Karpas-422 (cell line): ENCODE measurements around the gene ADAMTSL1. TPM values are rescaled to one million over a fixed set of nuclear protein-coding genes. Genes with fewer than 3 reads are reported as not detected.

Source experiments
- DNase-seq: peaks from one replicate; pipeline ENCODE4 v3.0.0-alpha.2; 2015
- H2AFZ ChIP-seq: fragments of 200-600 bp; sonication (generic); 2 replicates; pipeline ENCODE4 v1.6.1; 2014; ENCODE audit warnings: antibody characterized with exemption, low read length, mixed read lengths
- H3K27ac ChIP-seq: fragments of 200-600 bp; sonication (generic); 2 replicates; pipeline ENCODE4 v1.5.1; 2014; ENCODE audit warnings: mild to moderate bottlenecking, low read length, moderate library complexity
- H3K27me3 ChIP-seq: fragments of 200-600 bp; sonication (generic); 2 replicates; pipeline ENCODE4 v1.6.1; 2014; ENCODE audit warnings: low read length, mixed read lengths
- H3K36me3 ChIP-seq: fragments of 200-600 bp; sonication (generic); 2 replicates; pipeline ENCODE4 v1.6.1; 2014; ENCODE audit warnings: low read length, mixed read lengths; ENCODE audit not compliant: insufficient read depth
- H3K4me1 ChIP-seq: fragments of 200-600 bp; sonication (generic); 2 replicates; pipeline ENCODE4 v1.6.1; 2014; ENCODE audit warnings: mild to moderate bottlenecking, low read length, mixed read lengths
- H3K4me2 ChIP-seq: fragments of 200-600 bp; sonication (generic); 2 replicates; pipeline ENCODE4 v1.6.1; 2014; ENCODE audit warnings: low read length, low read depth, mild to moderate bottlenecking; ENCODE audit not compliant: poor library complexity, severe bottlenecking
- H3K4me3 ChIP-seq: fragments of 200-600 bp; sonication (generic); 2 replicates; pipeline ENCODE4 v1.5.1; 2014; ENCODE audit warnings: mild to moderate bottlenecking, antibody characterized with exemption, low read length, mixed read lengths
- H3K79me2 ChIP-seq: fragments of 200-600 bp; sonication (generic); 2 replicates; pipeline ENCODE4 v1.6.1; 2014; ENCODE audit warnings: mild to moderate bottlenecking, low read length, mixed read lengths
- H3K9ac ChIP-seq: fragments of 200-600 bp; sonication (generic); 2 replicates; pipeline ENCODE4 v1.6.0; 2014; ENCODE audit warnings: low read length
- H3K9me2 ChIP-seq: fragments of 200-600 bp; sonication (generic), shearing (Covaris generic); replicated peaks from 2 replicates; pipeline ENCODE4 v1.6.0; 2014; ENCODE audit warnings: mild to moderate bottlenecking, low read length, moderate library complexity; ENCODE audit not compliant: insufficient read depth
- H3K9me3 ChIP-seq: fragments of 300-700, 200-600 bp; sonication (generic); 2 replicates; pipeline ENCODE4 v1.6.1; 2014; ENCODE audit warnings: low read length, mixed read lengths
- H4K20me1 ChIP-seq: fragments of 200-600 bp; sonication (generic); 2 replicates; pipeline ENCODE4 v1.6.1; 2014; ENCODE audit warnings: mild to moderate bottlenecking, antibody characterized with exemption, low read length, low read depth; ENCODE audit not compliant: insufficient read depth
- total RNA-seq: library from RNA; depleted of rRNA; stranded (reverse); fragments of >200 nt; shearing (Covaris generic); gene quantifications from 2 replicates; pipeline ENCODE4 v1.2.3, GENCODE V29; 2014; ENCODE audit warnings: low replicate concordance

Gene ADAMTSL1
- total RNA-seq, 1 experiment from 2014 or later: 8.2 TPM

DNA sequence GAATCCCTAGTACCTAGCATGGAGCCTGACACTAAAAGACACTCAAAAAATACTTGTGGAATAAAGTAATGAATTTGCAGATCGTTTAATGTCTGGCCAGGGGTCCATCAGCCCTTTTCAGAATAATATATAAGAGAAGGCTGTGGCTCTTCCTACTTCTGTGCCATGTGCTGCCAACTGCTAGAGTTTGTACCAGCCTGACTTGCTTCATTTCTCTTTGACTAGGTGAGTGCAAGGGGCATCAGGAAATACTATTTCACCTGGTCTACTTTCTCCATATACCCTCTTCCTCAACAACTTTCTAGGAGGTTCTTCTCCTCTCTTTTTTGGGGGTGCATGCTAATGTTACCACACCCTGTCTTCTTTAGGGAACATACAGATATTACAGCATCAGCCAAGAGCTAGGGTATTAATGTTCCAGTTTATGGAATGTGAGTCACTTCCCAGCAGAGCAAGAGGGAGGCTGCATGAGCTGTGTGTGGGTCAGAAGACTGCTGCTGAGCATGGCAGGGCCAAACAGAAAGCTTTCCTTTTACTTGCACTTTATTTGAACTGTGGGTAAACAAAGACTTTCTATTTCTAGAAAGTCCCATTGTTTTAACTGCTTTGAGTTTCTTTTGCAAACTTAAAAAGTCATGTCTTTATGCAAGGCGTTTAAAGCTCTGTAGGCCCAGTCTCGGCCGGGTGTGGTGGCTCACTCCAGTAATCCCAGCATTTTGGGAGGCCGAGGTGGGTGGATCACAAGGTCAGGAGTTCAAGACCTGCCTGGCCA lies 158.9 kb downstream of the ADAMTSL1 start:
- Histone ChIP-seq H4K20me1 (no peaks in the 10 kb centered on the region), H2AFZ (no peak overlapping the region), H3K9ac (no peak overlapping the region), H3K27ac (no peak overlapping the region), H3K4me3 (no peak overlapping the region), H3K4me2 (no peak overlapping the region), H3K27me3 (no peaks in the 10 kb centered on the region), H3K9me3 (no peaks in the 10 kb centered on the region), H3K9me2 (no peaks in the 10 kb centered on the region), H3K36me3 (no peaks in the 10 kb centered on the region), H3K4me1 (no peaks in the 10 kb centered on the region), H3K79me2 (no peaks in the 10 kb centered on the region)
- DNase-seq: no peak

DNA sequence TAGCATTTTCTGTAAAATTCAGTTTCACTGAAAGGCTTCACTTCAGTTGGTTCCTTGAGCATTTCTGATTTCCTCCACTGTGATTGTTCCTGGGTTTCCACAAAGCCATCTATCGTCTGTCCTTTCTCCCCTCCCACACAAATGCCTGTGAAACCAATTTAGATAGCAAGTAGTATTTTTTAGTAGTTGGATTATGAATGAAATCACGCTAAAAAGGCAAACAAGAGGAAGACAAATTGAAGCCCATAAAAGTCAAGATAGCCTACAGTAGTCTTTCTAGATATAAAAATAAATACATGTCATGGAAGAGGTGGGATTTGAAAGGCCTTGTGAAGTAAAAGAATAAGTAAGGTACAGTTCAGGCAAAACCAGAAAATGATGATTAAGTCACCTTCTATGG lies 162.8 kb downstream of the ADAMTSL1 start:
- no peaks in the 10 kb centered on the region for H4K20me1 ChIP-seq
- H3K36me3 ChIP-seq: no peaks in the 10 kb centered on the region
- H3K4me3 ChIP-seq: no peak overlapping the region
- H3K9me2 ChIP-seq: no peaks in the 10 kb centered on the region
- H3K79me2 ChIP-seq: no peaks in the 10 kb centered on the region
- no peak overlapping the region for H3K4me2 ChIP-seq
- H3K27ac ChIP-seq: no peak overlapping the region
- H2AFZ ChIP-seq: no peak overlapping the region
- H3K9ac ChIP-seq: no peak overlapping the region
- no peaks in the 10 kb centered on the region for H3K4me1 ChIP-seq
- no peak for DNase-seq
- H3K9me3 ChIP-seq: no peaks in the 10 kb centered on the region
- no peaks in the 10 kb centered on the region for H3K27me3 ChIP-seq

DNA sequence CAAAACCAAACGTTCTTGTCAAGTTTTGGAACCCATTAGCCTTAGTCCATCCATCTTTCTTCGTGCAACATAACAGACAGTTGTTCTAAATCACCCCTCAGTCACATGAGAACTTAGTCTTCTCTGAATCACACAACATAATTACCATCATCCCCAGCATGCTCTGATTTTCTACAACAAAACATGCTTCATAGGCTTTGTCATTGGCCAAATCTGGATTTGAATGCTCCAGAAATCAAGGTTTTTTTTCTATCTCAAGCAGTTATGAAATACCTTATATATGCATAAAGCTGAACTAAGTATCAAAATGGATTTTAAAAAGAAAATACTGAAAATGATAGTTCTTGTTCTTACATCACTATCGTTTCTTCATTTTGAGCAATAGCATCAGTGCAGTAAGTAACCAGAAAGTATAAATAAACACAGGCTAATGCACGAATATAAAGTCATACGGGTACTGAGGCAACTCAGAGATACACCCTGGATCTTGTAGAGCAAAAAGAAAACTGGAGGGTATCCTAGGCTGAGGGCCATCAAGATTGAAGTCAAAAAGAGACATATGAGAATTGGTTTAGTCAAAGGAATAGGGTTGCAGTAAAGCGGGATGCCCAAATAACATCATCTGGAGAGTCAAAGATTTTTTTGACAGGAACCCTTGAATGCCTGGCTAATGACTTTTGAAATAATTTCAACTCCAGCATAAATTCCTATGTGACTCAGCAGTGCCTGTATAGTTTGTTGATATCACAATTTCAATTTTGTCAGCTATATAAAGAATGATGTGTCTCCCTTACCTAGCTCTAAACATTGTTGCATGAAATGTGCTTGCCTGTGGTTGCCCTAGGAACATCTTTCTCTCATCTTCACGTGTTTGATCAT lies 164.7 kb downstream of the ADAMTSL1 start:
- no peaks in the 10 kb centered on the region for H3K9me2 ChIP-seq
- no peak for DNase-seq
- no peak overlapping the region for H3K9ac ChIP-seq
- no peaks in the 10 kb centered on the region for H3K9me3 ChIP-seq
- no peaks in the 10 kb centered on the region for H4K20me1 ChIP-seq
- H3K4me1 ChIP-seq: no peaks in the 10 kb centered on the region
- no peaks in the 10 kb centered on the region for H3K36me3 ChIP-seq
- H3K79me2 ChIP-seq: no peaks in the 10 kb centered on the region
- no peaks in the 10 kb centered on the region for H3K27me3 ChIP-seq
- no peak overlapping the region for H3K27ac ChIP-seq
- H3K4me2 ChIP-seq: no peak overlapping the region
- no peak overlapping the region for H2AFZ ChIP-seq
- no peak overlapping the region for H3K4me3 ChIP-seq

DNA sequence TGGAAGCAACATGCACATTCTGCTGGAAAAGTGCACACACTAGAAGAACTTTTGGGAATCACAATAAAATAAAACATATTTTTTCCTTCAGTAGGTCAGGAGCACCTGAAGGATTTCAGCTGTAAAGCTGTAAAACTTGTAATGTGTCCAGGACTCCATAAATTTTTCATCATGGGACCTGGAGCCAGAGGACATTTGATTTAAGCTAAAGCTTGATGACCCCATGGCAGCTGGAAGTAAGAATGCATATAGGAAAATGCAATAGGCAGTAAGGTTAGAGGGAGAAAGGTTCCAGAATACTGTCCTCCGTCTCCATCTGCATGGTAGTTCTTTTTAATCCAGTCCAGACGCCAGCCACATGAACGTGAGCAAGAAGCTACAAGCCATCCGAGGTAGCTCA lies 166.0 kb downstream of the ADAMTSL1 start:
- no peaks in the 10 kb centered on the region for H4K20me1 ChIP-seq
- H3K79me2 ChIP-seq: no peaks in the 10 kb centered on the region
- H3K9me2 ChIP-seq: no peaks in the 10 kb centered on the region
- no peak overlapping the region for H2AFZ ChIP-seq
- no peak for DNase-seq
- H3K4me1 ChIP-seq: no peaks in the 10 kb centered on the region
- H3K4me3 ChIP-seq: no peak overlapping the region
- H3K27me3 ChIP-seq: no peaks in the 10 kb centered on the region
- H3K4me2 ChIP-seq: no peak overlapping the region
- H3K9me3 ChIP-seq: no peaks in the 10 kb centered on the region
- no peak overlapping the region for H3K27ac ChIP-seq
- no peaks in the 10 kb centered on the region for H3K36me3 ChIP-seq
- H3K9ac ChIP-seq: no peak overlapping the region

DNA sequence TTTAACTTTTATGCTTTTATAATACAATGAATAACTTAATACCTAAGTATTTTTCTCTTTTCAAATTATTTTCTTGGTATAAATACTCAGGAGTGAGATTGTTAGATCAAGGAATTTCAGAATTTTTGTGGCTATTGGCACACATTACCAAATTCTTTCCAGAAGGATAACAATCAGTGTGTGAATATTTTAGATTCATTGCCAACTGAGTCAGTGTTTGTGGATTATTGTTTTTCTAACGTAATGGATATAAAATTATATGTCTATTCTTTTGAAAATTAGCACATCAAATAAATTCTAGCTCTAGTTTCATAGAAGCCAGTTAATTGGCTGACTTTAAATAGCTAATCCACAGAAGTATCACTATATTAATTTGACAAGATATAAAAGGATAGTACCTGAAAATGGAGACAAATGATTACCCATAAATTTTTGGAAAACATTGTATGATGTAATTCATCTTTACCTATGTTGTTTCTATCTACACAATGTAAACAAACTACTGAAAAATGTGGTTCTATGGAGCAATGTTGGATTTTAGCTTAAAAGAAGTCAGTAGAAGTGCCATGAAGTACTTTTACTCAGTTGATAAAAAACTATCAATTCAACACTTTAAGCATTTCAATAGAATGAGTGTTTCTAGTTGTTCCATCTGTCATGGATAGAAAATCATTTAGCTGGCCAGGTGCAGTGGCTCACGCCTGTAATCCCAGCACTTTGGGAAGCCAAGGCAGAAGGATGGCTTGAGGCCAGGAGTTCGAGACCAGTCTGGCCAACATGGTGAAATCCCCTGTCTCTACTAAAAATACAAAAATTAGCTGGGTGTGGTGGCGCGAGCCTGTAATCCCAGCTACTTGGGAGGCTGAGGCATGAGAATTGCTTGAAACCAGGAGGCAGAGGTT lies 185.1 kb downstream of the ADAMTSL1 start:
- no peaks in the 10 kb centered on the region for H3K9me2 ChIP-seq
- H3K27ac ChIP-seq: no peak overlapping the region

DNA sequence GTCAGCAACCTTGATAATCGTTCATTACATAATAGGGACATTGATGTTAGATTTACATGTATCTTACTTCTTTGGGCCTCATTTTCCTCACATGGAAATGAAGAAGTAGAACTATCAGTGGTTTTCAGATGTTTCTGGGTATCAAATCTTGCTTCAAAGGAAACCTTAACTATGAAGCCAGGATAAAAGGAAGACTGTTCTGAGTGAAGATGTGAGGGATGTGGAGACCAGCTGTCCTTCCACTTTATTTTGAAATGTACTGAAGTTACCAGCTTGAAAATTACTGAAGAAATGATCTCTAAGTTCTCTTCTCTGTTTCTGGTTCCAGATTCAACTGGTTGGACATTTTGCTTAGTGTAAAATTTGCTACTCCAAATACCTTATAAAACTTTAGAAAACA lies 186.0 kb downstream of the ADAMTSL1 start:
- no peaks in the 10 kb centered on the region for H3K4me1 ChIP-seq
- H3K79me2 ChIP-seq: no peaks in the 10 kb centered on the region
- H3K9ac ChIP-seq: no peak overlapping the region
- no peak overlapping the region for H3K4me2 ChIP-seq
- H3K27me3 ChIP-seq: no peaks in the 10 kb centered on the region
- no peaks in the 10 kb centered on the region for H4K20me1 ChIP-seq
- H3K36me3 ChIP-seq: no peaks in the 10 kb centered on the region
- H3K9me3 ChIP-seq: no peaks in the 10 kb centered on the region
- H2AFZ ChIP-seq: no peak overlapping the region
- no peak overlapping the region for H3K27ac ChIP-seq
- DNase-seq: no peak
- H3K9me2 ChIP-seq: no peaks in the 10 kb centered on the region
- no peak overlapping the region for H3K4me3 ChIP-seq

More for the DNA sequence above, 185.1 kb downstream of the ADAMTSL1 start:
- no peaks in the 10 kb centered on the region for H3K79me2 ChIP-seq
- no peak overlapping the region for H3K9ac ChIP-seq
- no peaks in the 10 kb centered on the region for H3K36me3 ChIP-seq
- H3K27me3 ChIP-seq: no peaks in the 10 kb centered on the region
- H3K4me3 ChIP-seq: no peak overlapping the region
- H3K4me2 ChIP-seq: no peak overlapping the region
- H3K4me1 ChIP-seq: no peaks in the 10 kb centered on the region
- DNase-seq: no peak
- H4K20me1 ChIP-seq: no peaks in the 10 kb centered on the region
- no peak overlapping the region for H2AFZ ChIP-seq
- H3K9me3 ChIP-seq: no peaks in the 10 kb centered on the region

DNA sequence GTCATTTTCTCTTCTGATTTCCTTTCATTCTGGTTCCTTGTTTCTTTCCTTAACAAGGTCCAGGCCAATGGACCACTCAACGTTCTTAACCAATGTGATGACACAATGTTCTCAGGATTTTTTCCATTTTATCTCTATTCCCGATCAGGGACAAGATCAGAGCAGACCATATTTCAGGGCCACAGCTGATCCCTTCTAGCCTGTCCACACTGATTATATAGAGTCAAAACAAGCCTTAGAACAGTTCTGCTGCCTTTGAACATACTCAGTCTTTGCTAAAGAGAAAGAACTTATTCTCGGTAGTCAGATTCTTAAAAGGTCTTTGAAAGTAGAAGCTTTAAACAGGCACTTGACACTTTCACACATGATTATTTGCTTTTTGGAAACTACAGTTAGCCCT lies 188.4 kb downstream of the ADAMTSL1 start:
- Histone ChIP-seq H3K9ac (no peak overlapping the region), H3K4me2 (no peak overlapping the region), H4K20me1 (no peaks in the 10 kb centered on the region), H3K27ac (no peak overlapping the region), H3K4me3 (no peak overlapping the region), H3K9me2 (no peaks in the 10 kb centered on the region), H3K36me3 (no peaks in the 10 kb centered on the region), H3K9me3 (no peaks in the 10 kb centered on the region), H2AFZ (no peak overlapping the region), H3K79me2 (no peaks in the 10 kb centered on the region), H3K4me1 (no peaks in the 10 kb centered on the region), H3K27me3 (no peaks in the 10 kb centered on the region)
- DNase-seq: no peak

DNA sequence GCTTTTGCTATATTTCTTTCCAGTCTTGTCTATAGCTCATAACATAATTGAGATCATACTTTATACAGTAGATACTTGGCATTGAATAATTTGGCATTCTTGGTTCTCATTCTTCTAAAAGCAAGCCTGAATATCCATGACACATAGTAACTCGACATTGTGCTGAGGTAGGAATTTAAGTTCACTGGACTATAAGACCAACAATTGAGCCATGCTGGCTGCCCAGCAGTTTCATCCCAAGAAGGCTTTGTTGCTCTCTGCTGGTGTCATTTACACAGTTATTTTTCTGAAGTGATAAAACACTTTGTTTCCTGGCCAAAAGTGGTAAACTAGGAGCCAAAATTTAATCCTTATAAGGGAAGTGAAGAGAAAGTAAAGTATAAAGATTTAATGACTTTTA lies 192.0 kb downstream of the ADAMTSL1 start:
- Histone ChIP-seq H3K4me1 (no peaks in the 10 kb centered on the region), H3K36me3 (no peaks in the 10 kb centered on the region), H3K9me3 (no peaks in the 10 kb centered on the region), H3K27ac (no peak overlapping the region), H3K4me2 (no peak overlapping the region), H3K4me3 (no peak overlapping the region), H3K9ac (no peak overlapping the region), H4K20me1 (no peaks in the 10 kb centered on the region), H3K27me3 (no peaks in the 10 kb centered on the region), H3K79me2 (no peaks in the 10 kb centered on the region), H2AFZ (no peak overlapping the region), H3K9me2 (no peaks in the 10 kb centered on the region)
- DNase-seq: no peak
